Measurements from ENCODE around the gene ARSA.

DNA sequence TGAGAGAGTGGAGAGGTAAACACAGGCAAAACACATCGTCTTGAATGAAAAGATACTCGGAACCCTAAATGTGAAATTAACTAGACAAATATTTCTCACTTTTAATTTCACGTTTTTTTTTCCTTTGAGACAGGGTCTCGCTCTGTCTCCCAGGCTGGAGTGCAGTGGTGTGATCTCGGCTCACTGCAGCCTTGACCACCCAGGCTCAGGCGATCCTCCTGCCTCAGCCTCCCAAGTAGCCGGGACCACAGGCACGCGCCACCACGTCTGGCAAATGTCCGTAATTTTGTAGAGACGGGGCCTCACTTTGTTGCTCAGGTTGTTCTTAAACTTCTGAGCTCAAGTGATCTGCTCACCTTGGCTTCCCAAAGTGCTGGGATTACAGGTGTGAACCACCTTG lies 37.3 kb upstream of the ARSA start:
- TF ChIP-seq, protein P1, sequence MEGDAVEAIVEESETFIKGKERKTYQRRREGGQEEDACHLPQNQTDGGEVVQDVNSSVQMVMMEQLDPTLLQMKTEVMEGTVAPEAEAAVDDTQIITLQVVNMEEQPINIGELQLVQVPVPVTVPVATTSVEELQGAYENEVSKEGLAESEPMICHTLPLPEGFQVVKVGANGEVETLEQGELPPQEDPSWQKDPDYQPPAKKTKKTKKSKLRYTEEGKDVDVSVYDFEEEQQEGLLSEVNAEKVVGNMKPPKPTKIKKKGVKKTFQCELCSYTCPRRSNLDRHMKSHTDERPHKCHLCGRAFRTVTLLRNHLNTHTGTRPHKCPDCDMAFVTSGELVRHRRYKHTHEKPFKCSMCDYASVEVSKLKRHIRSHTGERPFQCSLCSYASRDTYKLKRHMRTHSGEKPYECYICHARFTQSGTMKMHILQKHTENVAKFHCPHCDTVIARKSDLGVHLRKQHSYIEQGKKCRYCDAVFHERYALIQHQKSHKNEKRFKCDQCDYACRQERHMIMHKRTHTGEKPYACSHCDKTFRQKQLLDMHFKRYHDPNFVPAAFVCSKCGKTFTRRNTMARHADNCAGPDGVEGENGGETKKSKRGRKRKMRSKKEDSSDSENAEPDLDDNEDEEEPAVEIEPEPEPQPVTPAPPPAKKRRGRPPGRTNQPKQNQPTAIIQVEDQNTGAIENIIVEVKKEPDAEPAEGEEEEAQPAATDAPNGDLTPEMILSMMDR (IDR thresholded peaks at IDR 0.05) = no peak
- no peak for TF ChIP-seq POLR2A (IDR thresholded peaks at IDR 0.05)
